Muscle layer of colon (tissue), 2 donors: Measurements from ENCODE around the gene EFR3B.
A peak's percentile ranks its signal among the peaks of the same experiment; 100 is the strongest.
"Not testable (repeated sequence)": the region's sequence is repeated elsewhere in the genome, so short reads cannot be mapped to it uniquely, and the experiment has no call there.

ENCODE experiments used
- H3K27ac ChIP-seq: one replicate; pipeline ENCODE4 v1.7.0; 2013; ENCODE audit warnings: low read depth, mild to moderate bottlenecking, low read length, moderate library complexity
- H3K27me3 ChIP-seq, 2 donors: one replicate each; pipeline ENCODE4 v1.7.0; 2013; ENCODE audit warnings: low read length in 2 of 2, mild to moderate bottlenecking in 2 of 2; ENCODE audit not compliant: insufficient read depth in 2 of 2, control insufficient read depth in 1 of 2
- H3K36me3 ChIP-seq: one replicate; pipeline ENCODE4 v1.7.0; 2013; ENCODE audit warnings: mild to moderate bottlenecking, low read length; ENCODE audit not compliant: insufficient read depth
- H3K4me1 ChIP-seq: one replicate; pipeline ENCODE4 v1.7.0; 2013; ENCODE audit warnings: mild to moderate bottlenecking, low read length; ENCODE audit not compliant: insufficient read depth
- H3K4me3 ChIP-seq, 2 donors: one replicate each; pipeline ENCODE4 v1.7.0; 2013; ENCODE audit warnings: low read length in 2 of 2, low read depth in 1 of 2, mild to moderate bottlenecking in 1 of 2, moderate library complexity in 1 of 2
- H3K9ac ChIP-seq: one replicate; pipeline ENCODE4 v1.7.0; 2013; ENCODE audit warnings: low read length
- H3K9me3 ChIP-seq: one replicate; pipeline ENCODE4 v1.7.0; 2013; ENCODE audit warnings: mild to moderate bottlenecking, low read length
- donor health status: abdominal sarcoma.
- donor health status: Adenocarcinoma of cecum.

Gene EFR3B

GRCh38 chr2:25090801-25091200 is 48.9 kb downstream of the EFR3B start:
- no peak overlapping the region for H3K27ac ChIP-seq
- no peak overlapping the region for H3K4me3 ChIP-seq
- no peaks in the 10 kb centered on the region for H3K27me3 ChIP-seq

GRCh38 chr2:25091265-25091664 is 49.4 kb downstream of the EFR3B start:
- Histone ChIP-seq H3K36me3 (no peaks in the 10 kb centered on the region), H3K9ac (no peak overlapping the region), H3K4me1 (no peaks in the 10 kb centered on the region), H3K4me3 (no peak overlapping the region), H3K9me3 (no peaks in the 10 kb centered on the region), H3K27ac (no peak overlapping the region), H3K27me3 (no peaks in the 10 kb centered on the region)

More at GRCh38 chr2:25090801-25091200, 48.9 kb downstream of the EFR3B start:
- Histone ChIP-seq H3K36me3 (no peaks in the 10 kb centered on the region), H3K9ac (no peak overlapping the region), H3K4me1 (no peaks in the 10 kb centered on the region), H3K9me3 (no peaks in the 10 kb centered on the region)

GRCh38 chr2:25098056-25098455 is 56.2 kb downstream of the EFR3B start:
- no peak overlapping the region for H3K4me3 ChIP-seq
- no peak overlapping the region for H3K9ac ChIP-seq
- H3K27me3 ChIP-seq, result no peaks in the 10 kb centered on the region
- H3K27ac ChIP-seq, result peak overlapping the region; percentile 48
- no peaks in the 10 kb centered on the region for H3K9me3 ChIP-seq
- peaks cover 13% of the 10 kb centered on the region for H3K4me1 ChIP-seq
- no peaks in the 10 kb centered on the region for H3K36me3 ChIP-seq

DNA sequence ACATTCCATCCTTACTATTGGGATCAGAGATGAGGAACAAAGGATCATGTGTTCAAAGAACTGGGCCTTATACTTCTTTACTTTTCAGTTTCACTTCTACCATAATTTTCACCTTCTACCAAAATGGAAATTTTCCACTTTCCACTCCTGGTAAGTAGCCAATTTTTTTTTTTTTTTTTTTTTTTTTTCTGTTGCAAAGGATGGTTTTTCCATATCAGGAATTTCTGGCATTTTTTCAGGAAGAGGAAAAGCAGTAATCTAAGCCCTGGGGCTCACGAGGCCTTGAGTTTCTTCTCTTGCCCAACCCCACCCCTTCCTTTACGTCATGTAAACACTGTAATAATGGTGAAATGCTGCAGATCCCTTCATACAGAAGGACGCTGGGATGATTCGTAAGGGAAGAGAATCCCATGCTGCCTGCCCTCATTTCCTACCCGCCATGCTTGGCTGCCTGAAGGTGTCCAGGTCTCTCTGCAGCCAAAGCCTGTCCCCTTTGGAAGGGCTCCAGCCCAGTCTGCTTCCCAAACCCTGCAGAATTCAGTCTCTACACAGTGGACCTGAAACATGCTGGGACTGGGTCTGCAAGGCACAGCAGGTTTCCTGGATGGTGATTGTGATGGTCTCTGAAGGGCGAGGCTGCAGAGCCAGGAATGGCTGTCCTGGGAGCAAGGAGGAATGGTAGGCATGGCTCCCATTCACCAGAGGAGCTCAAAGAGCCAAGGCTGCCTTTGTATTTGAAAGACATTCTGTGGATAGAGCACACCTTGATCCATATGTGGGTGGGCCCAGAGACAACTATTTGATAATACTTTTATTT is 57.0 kb downstream of the EFR3B start:
- H3K27me3 ChIP-seq, result no peaks in the 10 kb centered on the region
- H3K9me3 ChIP-seq, result no peaks in the 10 kb centered on the region
- no peak overlapping the region for H3K9ac ChIP-seq
- H3K36me3 ChIP-seq, result no peaks in the 10 kb centered on the region
- peaks cover 13% of the 10 kb centered on the region for H3K4me1 ChIP-seq
- peak overlapping the region in 1 of 2 donors; percentile 39 for H3K4me3 ChIP-seq
- H3K27ac ChIP-seq, result peak overlapping the region; percentile 28

DNA sequence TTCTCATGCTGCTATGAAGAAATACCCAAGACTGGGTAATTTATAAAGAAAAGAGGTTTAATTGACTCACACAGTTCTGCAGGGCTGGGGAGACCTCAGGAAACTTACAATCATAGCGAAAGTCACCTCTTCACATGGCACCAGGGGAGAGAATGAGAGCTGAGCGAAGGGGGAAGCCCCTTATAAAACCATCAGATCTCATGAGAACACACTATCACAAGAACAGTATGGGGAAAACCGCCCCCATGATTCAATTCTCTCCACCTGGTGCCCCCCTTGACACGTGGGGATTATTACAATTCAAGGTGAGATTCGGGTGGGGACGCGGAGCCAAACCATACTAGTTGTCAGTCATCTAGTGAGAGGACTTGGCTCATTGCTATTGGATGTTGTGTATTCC is 60.5 kb downstream of the EFR3B start:
- not testable (repeated sequence) for H3K4me3 ChIP-seq, H3K9ac ChIP-seq, H3K27ac ChIP-seq, H3K27me3 ChIP-seq, H3K36me3 ChIP-seq, H3K9me3 ChIP-seq
- H3K4me1 ChIP-seq, result peaks cover 13% of the 10 kb centered on the region

DNA sequence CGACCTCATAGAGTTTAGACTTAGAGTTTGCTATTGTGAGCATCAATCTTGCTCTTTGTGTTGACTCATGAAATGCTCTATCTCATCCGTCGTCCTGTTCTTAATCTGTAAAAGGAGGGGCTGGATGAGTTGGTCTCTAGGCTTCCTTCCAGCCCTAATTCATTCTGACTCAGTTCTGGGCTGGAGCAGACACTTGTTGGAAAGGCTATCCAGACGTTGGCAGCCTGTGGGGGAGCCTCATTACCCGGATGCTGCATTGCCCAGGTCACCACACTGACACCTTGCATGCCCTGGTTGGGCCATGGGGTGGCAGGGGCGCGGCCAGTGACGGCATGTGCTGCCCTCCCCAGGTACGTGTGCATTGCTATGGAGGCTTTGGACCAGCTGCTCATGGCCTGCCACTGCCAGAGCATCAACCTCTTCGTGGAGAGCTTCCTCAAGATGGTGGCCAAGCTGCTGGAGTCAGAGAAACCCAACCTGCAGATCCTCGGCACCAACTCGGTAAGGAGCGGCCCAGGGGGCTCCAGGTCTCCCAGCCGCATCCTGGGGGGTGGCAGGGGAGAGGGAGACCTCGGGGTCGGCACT is 61.5 kb downstream of the EFR3B start:
- H3K27ac ChIP-seq, result no peak overlapping the region
- no peak overlapping the region for H3K9ac ChIP-seq
- H3K27me3 ChIP-seq, result no peaks in the 10 kb centered on the region
- no peaks in the 10 kb centered on the region for H3K36me3 ChIP-seq
- peaks cover 9% of the 10 kb centered on the region for H3K4me1 ChIP-seq
- H3K4me3 ChIP-seq, result no peak overlapping the region
- no peaks in the 10 kb centered on the region for H3K9me3 ChIP-seq

GRCh38 chr2:25104736-25105135 is 62.9 kb downstream of the EFR3B start:
- Histone ChIP-seq H3K9ac (no peak overlapping the region), H3K36me3 (no peaks in the 10 kb centered on the region), H3K4me3 (no peak overlapping the region), H3K9me3 (no peaks in the 10 kb centered on the region), H3K27me3 (no peaks in the 10 kb centered on the region), H3K4me1 (no peaks in the 10 kb centered on the region), H3K27ac (no peak overlapping the region)

- no peaks in the 10 kb centered on the region for H3K36me3 ChIP-seq
- H3K27ac ChIP-seq, result no peak overlapping the region
- H3K9ac ChIP-seq, result no peak overlapping the region
- no peaks in the 10 kb centered on the region for H3K27me3 ChIP-seq
- no peak overlapping the region for H3K4me3 ChIP-seq
- no peaks in the 10 kb centered on the region for H3K4me1 ChIP-seq
- no peaks in the 10 kb centered on the region for H3K9me3 ChIP-seq
These were observed 63.6 kb downstream of the EFR3B start for GRCh38 chr2:25105336-25106085.

GRCh38 chr2:25109822-25110221 is 67.9 kb downstream of the EFR3B start:
- Histone ChIP-seq H3K27ac (no peak overlapping the region), H3K4me1 (no peaks in the 10 kb centered on the region), H3K4me3 (no peak overlapping the region), H3K9me3 (no peaks in the 10 kb centered on the region), H3K9ac (no peak overlapping the region), H3K36me3 (no peaks in the 10 kb centered on the region), H3K27me3 (no peaks in the 10 kb centered on the region)

- H3K9me3 ChIP-seq, result no peaks in the 10 kb centered on the region
- no peaks in the 10 kb centered on the region for H3K36me3 ChIP-seq
- no peak overlapping the region for H3K9ac ChIP-seq
- H3K4me3 ChIP-seq, result no peak overlapping the region
- H3K27ac ChIP-seq, result no peak overlapping the region
- H3K4me1 ChIP-seq, result peaks cover 4% of the 10 kb centered on the region
- no peaks in the 10 kb centered on the region for H3K27me3 ChIP-seq
These were observed 70.2 kb downstream of the EFR3B start for GRCh38 chr2:25112113-25112512.

DNA sequence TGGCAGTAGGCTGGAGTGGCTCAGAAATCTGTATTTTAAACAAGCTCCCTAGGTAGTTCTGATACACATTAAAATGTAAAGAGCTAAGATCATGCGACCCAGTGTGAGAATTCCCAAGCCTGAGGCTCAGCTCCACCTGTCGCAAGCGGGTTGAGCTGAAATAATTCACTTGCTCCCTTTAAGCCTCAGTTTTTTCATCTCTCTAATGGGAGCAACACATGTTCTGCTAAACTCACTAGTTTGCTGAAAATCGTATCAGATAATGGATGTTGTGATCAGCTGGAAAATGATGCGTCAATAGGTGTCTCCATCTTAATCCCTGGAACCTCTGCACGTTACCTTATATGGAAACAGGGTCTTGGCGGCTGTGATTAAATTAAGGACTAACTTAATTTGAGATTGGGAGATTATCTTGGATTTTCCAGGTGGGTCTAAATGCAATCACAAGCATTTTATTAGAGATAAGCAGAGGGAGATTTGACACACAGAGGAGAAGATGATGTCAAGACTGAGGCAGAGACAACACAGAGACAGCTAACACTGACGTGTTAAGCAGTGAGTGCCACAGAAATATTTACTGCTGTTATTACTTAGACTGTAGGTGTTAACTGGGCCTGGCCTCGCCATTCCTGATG is 73.5 kb downstream of the EFR3B start:
- Histone ChIP-seq H3K4me3 (no peak overlapping the region), H3K36me3 (no peaks in the 10 kb centered on the region), H3K9ac (no peak overlapping the region), H3K27me3 (no peaks in the 10 kb centered on the region), H3K4me1 (peaks cover 4% of the 10 kb centered on the region), H3K9me3 (no peaks in the 10 kb centered on the region), H3K27ac (no peak overlapping the region)
